ENCODE measurements around the gene OR1L8.
"Not testable (repeated sequence)": the region's sequence is repeated elsewhere in the genome, so short reads cannot be mapped to it uniquely, and the experiment has no call there.

The OR1L8 gene

DNA sequence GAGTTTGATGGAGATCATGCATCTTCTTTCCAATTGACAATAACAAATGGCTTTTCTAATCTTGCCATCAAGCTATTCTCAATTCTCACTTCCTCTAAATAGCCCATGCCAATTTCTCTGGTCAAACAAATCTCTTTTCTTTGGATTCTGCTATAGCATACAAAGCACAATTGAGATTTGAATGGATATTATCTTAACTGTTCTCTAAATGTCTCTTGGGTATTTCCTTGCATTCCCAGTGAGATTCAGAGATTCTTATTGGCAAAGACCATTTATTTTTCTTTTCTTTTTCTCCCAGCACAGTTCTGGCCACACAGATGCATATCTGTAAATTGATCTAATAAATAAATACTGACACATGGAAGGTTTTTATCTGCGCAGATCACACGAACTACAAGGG, 30.4 kb downstream of the OR1L8 start, which contains the start of gene OR1N2:
Gene OR1N2, plus strand, starts transcription at position 301 of the 400 bp plus-strand sequence. CDS start 100 bp downstream, outside the sequence.
- Histone ChIP-seq H3K9ac (ENCODE audit: low read depth, low read length) (no peak within 1 kb of the TSS), H3K4me1 (ENCODE audit: control insufficient read depth, insufficient read depth, low read length) (no peaks in the 10 kb centered on the region), H3K36me3 (ENCODE audit: insufficient read depth, low read length) (no peaks in the 10 kb centered on the region), H3K4me3 (ENCODE audit: low read length) (no peak within 1 kb of the TSS), H3K4me2 (ENCODE audit: low read length) (no peak within 1 kb of the TSS), H3K9me3 (replicated peaks; ENCODE audit: low read length) (no peaks in the 10 kb centered on the region), H3K27me3 (ENCODE audit: control insufficient read depth, insufficient read depth, low read length) (no peaks in the 10 kb centered on the region)

DNA sequence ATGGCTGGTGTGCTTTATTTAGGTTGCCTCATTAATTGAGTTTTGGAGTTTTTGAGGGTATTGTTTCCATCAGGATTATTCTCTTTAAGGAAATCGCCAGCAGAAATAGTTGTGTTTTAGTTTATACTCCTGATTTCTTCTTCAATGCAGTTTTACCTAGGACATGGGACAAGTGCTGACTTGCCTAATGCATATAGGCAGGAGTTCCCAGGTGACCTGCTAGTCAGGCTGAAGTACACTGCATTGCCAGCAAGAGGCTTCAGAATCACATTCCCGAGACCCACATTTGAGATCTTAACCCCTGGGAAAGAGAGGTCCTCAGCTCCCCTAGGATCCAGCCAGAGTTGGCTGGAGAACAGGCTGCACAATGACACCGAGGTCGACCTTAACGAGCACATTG, 31.8 kb downstream of the OR1L8 start:
- Histone ChIP-seq H3K36me3 (ENCODE audit: insufficient read depth, low read length) (no peaks in the 10 kb centered on the region), H3K4me2 (ENCODE audit: low read length) (no peak overlapping the region), H3K4me3 (ENCODE audit: low read length) (no peak overlapping the region), H3K27me3 (ENCODE audit: control insufficient read depth, insufficient read depth, low read length) (no peaks in the 10 kb centered on the region), H3K9ac (ENCODE audit: low read depth, low read length) (no peak overlapping the region), H3K9me3 (replicated peaks; ENCODE audit: low read length) (no peaks in the 10 kb centered on the region), H3K4me1 (ENCODE audit: control insufficient read depth, insufficient read depth, low read length) (no peaks in the 10 kb centered on the region)

DNA sequence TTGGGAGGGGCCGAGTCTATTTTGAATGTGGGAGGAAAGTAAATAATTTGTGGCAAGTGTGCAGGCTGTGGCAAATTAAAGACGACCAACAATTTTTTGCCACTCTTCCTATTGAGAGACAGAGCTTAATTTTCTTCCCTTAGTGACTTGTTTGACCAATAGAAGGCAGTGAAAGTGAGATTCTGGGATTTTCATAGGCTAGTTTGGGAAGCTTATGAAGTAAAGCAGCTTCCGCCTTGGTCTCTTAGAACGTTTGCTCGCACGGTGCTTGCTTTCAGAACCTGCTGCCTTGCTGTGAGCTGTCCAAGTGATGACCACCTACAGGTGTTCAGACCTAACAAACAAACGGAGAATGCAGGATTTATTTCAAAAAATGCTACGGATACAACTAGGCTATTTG, 37.0 kb downstream of the OR1L8 start:
- Histone ChIP-seq H3K36me3 (ENCODE audit: insufficient read depth, low read length) (no peaks in the 10 kb centered on the region), H3K27me3 (ENCODE audit: control insufficient read depth, insufficient read depth, low read length) (peaks cover 3% of the 10 kb centered on the region), H3K4me2 (ENCODE audit: low read length) (no peak overlapping the region), H3K9ac (ENCODE audit: low read depth, low read length) (no peak overlapping the region), H3K4me3 (ENCODE audit: low read length) (no peak overlapping the region), H3K9me3 (replicated peaks; ENCODE audit: low read length) (no peaks in the 10 kb centered on the region), H3K4me1 (ENCODE audit: control insufficient read depth, insufficient read depth, low read length) (no peaks in the 10 kb centered on the region)

DNA sequence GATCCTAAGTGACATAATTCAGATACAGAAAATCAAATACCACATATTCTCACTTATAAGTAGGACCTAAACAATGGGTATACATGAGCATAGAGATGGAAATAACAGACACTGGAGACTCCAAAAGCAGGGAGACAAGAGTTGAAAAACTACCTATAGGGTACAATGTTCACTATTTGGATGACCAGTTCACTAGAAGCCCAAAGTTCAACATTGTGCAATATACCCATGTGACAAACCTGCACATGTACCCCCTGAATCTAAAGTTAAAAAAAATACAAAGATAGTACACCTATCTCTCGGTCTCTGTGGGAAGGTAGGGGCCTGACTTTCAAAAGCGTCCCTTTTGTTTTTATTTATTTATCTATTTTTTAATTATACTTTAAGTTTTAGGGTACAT, 44.4 kb downstream of the OR1L8 start:
- no peaks in the 10 kb centered on the region for H3K4me1 ChIP-seq (ENCODE audit: control insufficient read depth, insufficient read depth, low read length)
- no peak overlapping the region for H3K4me3 ChIP-seq (ENCODE audit: low read length)
- no peak overlapping the region for H3K9ac ChIP-seq (ENCODE audit: low read depth, low read length)
- no peak overlapping the region for H3K4me2 ChIP-seq (ENCODE audit: low read length)
- H3K27me3 ChIP-seq (ENCODE audit: control insufficient read depth, insufficient read depth, low read length): peaks cover 3% of the 10 kb centered on the region
- H3K9me3 ChIP-seq (replicated peaks; ENCODE audit: low read length): no peaks in the 10 kb centered on the region
- no peaks in the 10 kb centered on the region for H3K36me3 ChIP-seq (ENCODE audit: insufficient read depth, low read length)

DNA sequence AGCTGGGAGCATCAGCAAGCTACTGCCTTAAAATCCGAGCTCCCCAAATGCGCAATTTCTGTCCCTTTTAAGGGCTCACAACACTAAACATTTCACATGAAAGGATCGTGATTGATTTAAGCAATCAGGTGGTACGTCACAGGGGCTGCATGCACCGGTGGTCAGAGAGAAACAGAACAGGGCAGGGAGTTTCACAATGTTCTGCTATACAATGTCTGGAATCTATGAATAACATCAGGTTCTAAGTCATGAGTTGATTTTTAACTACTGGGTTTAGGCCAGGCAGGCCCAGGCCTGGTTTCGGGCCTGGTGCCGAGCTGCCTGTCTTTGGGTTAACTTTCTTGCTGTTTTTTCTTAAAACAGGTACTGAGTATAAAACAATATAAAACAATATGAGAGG, 46.1 kb downstream of the OR1L8 start:
- H3K4me1 ChIP-seq (ENCODE audit: control insufficient read depth, insufficient read depth, low read length); H3K9me3 ChIP-seq (replicated peaks; ENCODE audit: low read length); H3K4me3 ChIP-seq (ENCODE audit: low read length); H3K27me3 ChIP-seq (ENCODE audit: control insufficient read depth, insufficient read depth, low read length); H3K9ac ChIP-seq (ENCODE audit: low read depth, low read length); H3K4me2 ChIP-seq (ENCODE audit: low read length); H3K36me3 ChIP-seq (ENCODE audit: insufficient read depth, low read length): not testable (repeated sequence)

DNA sequence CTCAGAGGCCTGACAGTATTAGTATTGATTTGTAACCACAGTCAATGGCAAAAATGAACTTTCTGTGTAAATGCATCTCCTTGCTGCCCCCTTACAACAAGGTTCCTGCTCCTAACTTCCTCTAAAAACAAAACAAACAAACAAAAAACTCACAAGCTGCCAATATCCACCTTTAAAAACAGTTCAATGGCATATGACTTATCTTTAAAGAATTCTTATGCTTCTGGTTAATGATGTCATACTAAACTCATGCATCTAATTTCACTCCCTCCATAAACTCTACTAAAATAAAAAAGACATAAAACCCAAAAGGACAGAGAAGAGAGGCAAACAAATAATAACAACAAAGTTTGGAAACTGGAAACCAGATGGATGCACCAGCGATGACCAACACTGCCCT, 47.0 kb downstream of the OR1L8 start:
- Histone ChIP-seq H3K4me2 (ENCODE audit: low read length) (no peak overlapping the region), H3K4me3 (ENCODE audit: low read length) (no peak overlapping the region), H3K36me3 (ENCODE audit: insufficient read depth, low read length) (no peaks in the 10 kb centered on the region), H3K4me1 (ENCODE audit: control insufficient read depth, insufficient read depth, low read length) (no peaks in the 10 kb centered on the region), H3K27me3 (ENCODE audit: control insufficient read depth, insufficient read depth, low read length) (no peaks in the 10 kb centered on the region), H3K9ac (ENCODE audit: low read depth, low read length) (no peak overlapping the region), H3K9me3 (replicated peaks; ENCODE audit: low read length) (no peaks in the 10 kb centered on the region)

DNA sequence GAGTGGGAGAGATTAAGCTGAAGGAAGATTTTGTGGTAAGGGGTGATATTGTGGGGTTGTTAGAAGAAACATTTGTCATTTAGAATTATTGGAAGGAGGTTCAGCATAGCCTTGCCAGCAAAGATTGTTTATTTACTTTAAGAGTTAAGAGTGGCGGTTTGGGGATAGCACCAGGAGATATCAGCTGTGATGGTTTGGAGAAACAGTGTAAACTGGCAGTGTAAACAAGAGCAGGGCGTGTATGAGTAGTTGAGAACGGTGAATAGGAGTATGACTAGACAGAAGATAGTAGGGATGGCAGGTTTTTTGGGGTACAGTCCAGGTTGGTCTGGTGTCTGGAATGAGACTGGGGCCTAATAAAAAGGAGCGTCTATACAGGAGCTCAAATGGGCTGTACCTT, 52.0 kb downstream of the OR1L8 start:
- H3K4me3 ChIP-seq (ENCODE audit: low read length); H3K27me3 ChIP-seq (ENCODE audit: control insufficient read depth, insufficient read depth, low read length); H3K4me2 ChIP-seq (ENCODE audit: low read length); H3K9ac ChIP-seq (ENCODE audit: low read depth, low read length); H3K9me3 ChIP-seq (replicated peaks; ENCODE audit: low read length); H3K36me3 ChIP-seq (ENCODE audit: insufficient read depth, low read length); H3K4me1 ChIP-seq (ENCODE audit: control insufficient read depth, insufficient read depth, low read length): not testable (repeated sequence)

DNA sequence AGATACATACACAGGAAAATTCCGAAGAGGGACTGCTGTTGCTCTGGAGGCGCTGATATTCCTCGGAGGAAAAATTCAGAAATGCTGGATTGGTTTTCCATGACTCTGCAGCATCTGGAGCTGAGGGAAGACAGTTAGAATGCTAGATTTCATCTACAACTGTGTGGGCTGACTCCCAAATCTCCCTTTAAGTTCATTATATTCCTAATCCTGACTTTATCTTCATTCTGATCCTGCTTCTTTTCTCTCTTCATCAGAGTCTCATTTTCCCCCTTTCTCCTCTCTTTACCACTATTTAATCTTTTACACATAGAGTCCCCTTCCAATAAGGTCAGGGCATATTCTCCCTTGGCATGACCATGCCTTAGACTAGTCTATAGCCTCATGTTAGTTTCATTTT, 56.0 kb downstream of the OR1L8 start, which contains the start of gene OR1N1:
Gene OR1N1, minus strand, starts transcription at position 101 of the 400 bp plus-strand sequence. Its CDS starts 0 bp downstream, at position 101.
- Histone ChIP-seq H3K27me3 (ENCODE audit: control insufficient read depth, insufficient read depth, low read length) (peaks cover 12% of the 10 kb centered on the region), H3K9me3 (replicated peaks; ENCODE audit: low read length) (no peaks in the 10 kb centered on the region), H3K4me3 (ENCODE audit: low read length) (no peak within 1 kb of the TSS), H3K4me1 (ENCODE audit: control insufficient read depth, insufficient read depth, low read length) (no peaks in the 10 kb centered on the region), H3K9ac (ENCODE audit: low read depth, low read length) (no peak within 1 kb of the TSS), H3K4me2 (ENCODE audit: low read length) (no peak within 1 kb of the TSS), H3K36me3 (ENCODE audit: insufficient read depth, low read length) (no peaks in the 10 kb centered on the region)

DNA sequence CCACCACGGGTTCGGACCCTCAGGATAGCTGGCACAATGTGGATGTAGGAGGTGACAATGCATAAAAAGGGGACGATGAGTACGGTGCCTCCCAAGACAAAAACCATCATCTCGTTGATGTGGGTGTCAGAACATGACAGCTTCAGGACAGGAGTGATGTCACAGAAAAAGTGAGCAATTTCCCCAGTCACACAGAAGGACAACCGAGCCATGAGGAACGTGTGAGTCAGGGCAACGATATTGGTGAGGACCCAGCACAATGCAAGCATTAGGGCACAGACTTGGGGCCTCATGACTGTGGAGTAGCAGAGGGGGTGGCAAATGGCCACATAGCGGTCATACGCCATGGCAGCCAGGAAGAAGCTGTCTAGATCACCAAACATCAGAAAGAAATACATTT, 56.6 kb downstream of the OR1L8 start:
- Histone ChIP-seq H3K27me3 (ENCODE audit: control insufficient read depth, insufficient read depth, low read length) (peaks cover 12% of the 10 kb centered on the region), H3K4me3 (ENCODE audit: low read length) (no peak overlapping the region), H3K9ac (ENCODE audit: low read depth, low read length) (no peak overlapping the region), H3K4me2 (ENCODE audit: low read length) (no peak overlapping the region), H3K4me1 (ENCODE audit: control insufficient read depth, insufficient read depth, low read length) (no peaks in the 10 kb centered on the region), H3K9me3 (replicated peaks; ENCODE audit: low read length) (no peaks in the 10 kb centered on the region), H3K36me3 (ENCODE audit: insufficient read depth, low read length) (no peaks in the 10 kb centered on the region)

DNA sequence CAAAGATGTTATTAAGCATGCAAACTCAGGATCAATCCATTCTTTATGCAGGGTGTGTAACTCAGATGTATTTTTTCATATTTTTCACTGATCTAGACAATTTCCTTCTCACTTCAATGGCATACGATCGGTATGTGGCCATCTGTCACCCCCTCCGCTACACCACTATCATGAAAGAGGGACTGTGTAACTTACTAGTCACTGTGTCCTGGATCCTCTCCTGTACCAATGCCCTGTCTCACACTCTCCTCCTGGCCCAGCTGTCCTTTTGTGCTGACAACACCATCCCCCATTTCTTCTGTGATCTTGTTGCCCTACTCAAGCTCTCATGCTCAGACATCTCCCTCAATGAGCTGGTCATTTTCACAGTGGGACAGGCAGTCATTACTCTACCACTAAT, 63.8 kb downstream of the OR1L8 start:
- H3K4me3 ChIP-seq (ENCODE audit: low read length): no peak overlapping the region
- peaks cover 23% of the 10 kb centered on the region for H3K27me3 ChIP-seq (ENCODE audit: control insufficient read depth, insufficient read depth, low read length)
- H3K9me3 ChIP-seq (replicated peaks; ENCODE audit: low read length): no peaks in the 10 kb centered on the region
- H3K9ac ChIP-seq (ENCODE audit: low read depth, low read length): no peak overlapping the region
- no peak overlapping the region for H3K4me2 ChIP-seq (ENCODE audit: low read length)
- H3K36me3 ChIP-seq (ENCODE audit: insufficient read depth, low read length): no peaks in the 10 kb centered on the region
- H3K4me1 ChIP-seq (ENCODE audit: control insufficient read depth, insufficient read depth, low read length): no peaks in the 10 kb centered on the region

DNA sequence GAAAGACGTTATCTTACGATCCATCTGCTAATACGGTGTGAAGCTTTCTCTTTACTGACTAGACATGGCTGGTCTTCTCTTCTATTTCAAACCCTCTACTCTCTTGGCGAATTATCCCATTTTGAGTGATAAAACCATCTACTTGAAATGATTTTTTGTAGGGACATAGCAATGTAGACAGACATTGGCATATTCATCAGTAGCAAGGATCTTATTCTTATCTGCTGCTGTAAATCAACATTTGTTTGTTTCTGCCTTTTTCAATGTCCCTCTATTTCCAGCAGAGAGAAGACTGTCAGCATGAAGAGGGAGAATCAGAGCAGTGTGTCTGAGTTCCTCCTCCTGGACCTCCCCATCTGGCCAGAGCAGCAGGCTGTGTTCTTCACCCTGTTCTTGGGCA, 64.3 kb downstream of the OR1L8 start, which contains the start of gene OR1J4:
Gene OR1J4, plus strand, starts transcription at position 301 of the 400 bp plus-strand sequence. Its CDS starts 0 bp downstream, at position 301.
- Histone ChIP-seq H3K36me3 (ENCODE audit: insufficient read depth, low read length) (no peaks in the 10 kb centered on the region), H3K4me1 (ENCODE audit: control insufficient read depth, insufficient read depth, low read length) (no peaks in the 10 kb centered on the region), H3K9me3 (replicated peaks; ENCODE audit: low read length) (no peaks in the 10 kb centered on the region), H3K27me3 (ENCODE audit: control insufficient read depth, insufficient read depth, low read length) (peaks cover 28% of the 10 kb centered on the region), H3K9ac (ENCODE audit: low read depth, low read length) (no peak within 1 kb of the TSS), H3K4me2 (ENCODE audit: low read length) (no peak within 1 kb of the TSS), H3K4me3 (ENCODE audit: low read length) (no peak within 1 kb of the TSS)

DNA sequence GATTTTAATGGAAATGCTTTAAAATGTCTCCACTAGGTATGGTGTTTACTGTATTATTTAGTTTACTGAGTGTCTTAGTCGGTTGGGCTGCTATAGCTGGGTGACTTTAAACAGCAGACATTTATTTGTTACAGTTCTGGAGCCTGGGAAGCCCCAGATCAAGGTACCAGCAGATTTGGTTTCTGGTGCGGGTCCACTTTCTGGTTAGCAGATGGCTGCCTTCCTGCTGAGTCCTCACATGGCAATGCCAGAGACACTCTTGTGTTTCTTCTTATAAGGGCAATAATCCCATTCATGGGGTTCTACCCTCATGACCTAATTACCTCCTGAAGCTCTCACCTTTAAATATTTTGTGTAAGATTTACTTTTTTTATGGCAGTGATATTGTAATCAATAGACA, 65.0 kb downstream of the OR1L8 start:
- no peak overlapping the region for H3K4me2 ChIP-seq (ENCODE audit: low read length)
- H3K27me3 ChIP-seq (ENCODE audit: control insufficient read depth, insufficient read depth, low read length): peaks cover 28% of the 10 kb centered on the region

More for the DNA sequence above, 65.0 kb downstream of the OR1L8 start:
- Histone ChIP-seq H3K36me3 (ENCODE audit: insufficient read depth, low read length) (no peaks in the 10 kb centered on the region), H3K9ac (ENCODE audit: low read depth, low read length) (no peak overlapping the region), H3K9me3 (replicated peaks; ENCODE audit: low read length) (no peaks in the 10 kb centered on the region), H3K4me1 (ENCODE audit: control insufficient read depth, insufficient read depth, low read length) (no peaks in the 10 kb centered on the region), H3K4me3 (ENCODE audit: low read length) (no peak overlapping the region)

Data from skeletal muscle satellite cell (primary cell).